OCI-LY7 (cell line): ENCODE measurements around the gene COL13A1.

Source experiments
- EZH2phosphoT487 ChIP-seq: fragments of 200-600 bp; sonication (generic); IDR thresholded peaks from 2 replicates; pipeline ENCODE4 v1.6.1; 2018; ENCODE audit warnings: low read depth, borderline replicate concordance, mild to moderate bottlenecking, mixed run types, antibody characterized with exemption, low read length, moderate library complexity, mixed read lengths
- TF ChIP-seq, protein P1 (sequence below): fragments of 200-600 bp; sonication (generic); conservative IDR thresholded peaks from 2 replicates; pipeline ENCODE4 v1.5.1; 2014; ENCODE audit warnings: mild to moderate bottlenecking, antibody characterized with exemption, low read length, moderate library complexity, mixed read lengths

DNA sequence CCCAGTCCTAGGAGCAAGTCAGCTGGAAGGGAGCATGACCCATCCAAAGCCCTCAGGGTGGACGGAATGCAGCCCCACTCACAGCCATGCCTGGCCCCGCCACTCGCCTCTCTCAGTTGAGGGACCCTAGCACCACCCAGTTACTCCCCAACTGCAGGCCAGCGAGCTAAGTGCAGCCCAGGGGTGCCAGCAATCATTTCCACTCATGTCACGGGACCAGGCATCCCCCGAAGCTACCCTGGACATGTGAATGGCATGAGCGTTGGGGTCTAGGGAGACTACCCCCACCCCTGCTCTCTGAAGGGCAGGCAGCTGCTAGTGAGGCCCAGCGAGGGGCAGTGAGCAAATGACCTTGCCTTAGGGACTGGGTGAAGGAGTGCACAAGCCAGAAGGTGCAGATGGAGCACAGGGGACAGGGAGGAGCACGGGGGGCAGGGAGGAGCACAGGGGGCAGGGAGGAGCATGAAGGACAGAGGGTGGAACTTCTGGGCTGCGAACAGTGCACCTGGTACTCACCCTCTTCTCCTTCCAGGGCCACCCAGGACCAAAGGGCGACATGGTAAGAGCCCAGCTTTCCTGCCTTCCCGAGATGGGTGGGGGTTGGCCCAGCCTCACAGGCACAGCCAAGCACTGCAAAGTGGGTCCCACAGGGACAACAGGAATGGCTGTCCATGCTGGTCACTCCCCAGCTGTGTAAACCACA is 87.3 kb downstream of the COL13A1 start:
- TF ChIP-seq, protein P1, sequence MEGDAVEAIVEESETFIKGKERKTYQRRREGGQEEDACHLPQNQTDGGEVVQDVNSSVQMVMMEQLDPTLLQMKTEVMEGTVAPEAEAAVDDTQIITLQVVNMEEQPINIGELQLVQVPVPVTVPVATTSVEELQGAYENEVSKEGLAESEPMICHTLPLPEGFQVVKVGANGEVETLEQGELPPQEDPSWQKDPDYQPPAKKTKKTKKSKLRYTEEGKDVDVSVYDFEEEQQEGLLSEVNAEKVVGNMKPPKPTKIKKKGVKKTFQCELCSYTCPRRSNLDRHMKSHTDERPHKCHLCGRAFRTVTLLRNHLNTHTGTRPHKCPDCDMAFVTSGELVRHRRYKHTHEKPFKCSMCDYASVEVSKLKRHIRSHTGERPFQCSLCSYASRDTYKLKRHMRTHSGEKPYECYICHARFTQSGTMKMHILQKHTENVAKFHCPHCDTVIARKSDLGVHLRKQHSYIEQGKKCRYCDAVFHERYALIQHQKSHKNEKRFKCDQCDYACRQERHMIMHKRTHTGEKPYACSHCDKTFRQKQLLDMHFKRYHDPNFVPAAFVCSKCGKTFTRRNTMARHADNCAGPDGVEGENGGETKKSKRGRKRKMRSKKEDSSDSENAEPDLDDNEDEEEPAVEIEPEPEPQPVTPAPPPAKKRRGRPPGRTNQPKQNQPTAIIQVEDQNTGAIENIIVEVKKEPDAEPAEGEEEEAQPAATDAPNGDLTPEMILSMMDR: no peak
- no peak for TF ChIP-seq EZH2phosphoT487
